ENCODE data around the gene SCD5. TPM values are rescaled to one million over a fixed set of nuclear protein-coding genes. Genes with fewer than 3 reads are reported as not detected.

SCD5 gene
- total and polyA plus RNA-seq, 2 donors (not counting 1 experiment from before 2014, with no cell fraction given), result 0.03 TPM; not detected in 1

- Histone ChIP-seq H3K27ac (ENCODE audit: low read length in 2 of 2) (no peak overlapping the region), H3K4me3 (ENCODE audit: control extremely low read depth in 1 of 5, extremely low read depth in 1 of 5, insufficient read depth in 1 of 5, low read depth in 2 of 5, low read length in 4 of 5) (no peak overlapping the region), H3K27me3 (replicated peaks in 1 of 4; ENCODE audit: control extremely low read depth in 1 of 4, control insufficient read depth in 3 of 4, insufficient read depth in 4 of 4, low read length in 3 of 4) (no peaks in the 10 kb centered on the region), H3K4me2 (replicated peaks; ENCODE audit: low read depth, low read length, poor library complexity, severe bottlenecking) (no peak overlapping the region), H3K79me2 (ENCODE audit: control insufficient read depth, insufficient read depth, low read length) (no peaks in the 10 kb centered on the region), H3K4me1 (ENCODE audit: control insufficient read depth in 2 of 2, insufficient read depth in 2 of 2, low read length in 2 of 2) (no peaks in the 10 kb centered on the region), H4K20me1 (ENCODE audit: control insufficient read depth, insufficient read depth, low read length, poor library complexity, severe bottlenecking) (no peaks in the 10 kb centered on the region), H3K36me3 (replicated peaks in 1 of 2; ENCODE audit: control extremely low read depth in 1 of 2, control insufficient read depth in 1 of 2, extremely low read depth in 1 of 2, insufficient read depth in 2 of 2, low read length in 1 of 2) (no peaks in the 10 kb centered on the region), H3K9me3 (ENCODE audit: control extremely low read depth in 1 of 3, control insufficient read depth in 2 of 3, insufficient read depth in 1 of 3, low read length in 2 of 3) (no peaks in the 10 kb centered on the region), H2AFZ (ENCODE audit: insufficient read depth, low read depth, low read length, poor library complexity, severe bottlenecking) (no peak overlapping the region), H3K9ac (ENCODE audit: low read length) (no peak overlapping the region)
- TF ChIP-seq EZH2 (IDR thresholded peaks at IDR 0.05; ENCODE audit: borderline replicate concordance, insufficient read depth, low read depth, low read length, poor library complexity, severe bottlenecking) (no peak), CTCF (IDR thresholded peaks at IDR 0.05) (no peak)
- CTCF ChIA-PET, result no interaction called here
- H3K9me3 Mint-ChIP-seq (ENCODE audit: insufficient read depth), result no peaks in the 10 kb centered on the region
- no peak overlapping the region for H3K4me3 Mint-ChIP-seq
- no peak overlapping the region for H3K27ac Mint-ChIP-seq
- H3K4me1 Mint-ChIP-seq, result no peaks in the 10 kb centered on the region
- H3K27me3 Mint-ChIP-seq, result no peaks in the 10 kb centered on the region
- DNase-seq (no peak), ATAC-seq (ENCODE audit: low read depth) (no peak)
- intact Hi-C loops (cut with micrococcal nuclease), result no loop called here
- POLR2A ChIA-PET, result no interaction called here
Observed at GRCh38 chr4:82650868-82651267, 147.7 kb downstream of the SCD5 start.

- H3K9me3 Mint-ChIP-seq (ENCODE audit: insufficient read depth), result no peaks in the 10 kb centered on the region
- H3K27me3 ChIP-seq (replicated peaks in 1 of 4; ENCODE audit: control extremely low read depth in 1 of 4, control insufficient read depth in 3 of 4, insufficient read depth in 4 of 4, low read length in 3 of 4), result no peaks in the 10 kb centered on the region
- no peak overlapping the region for H3K4me3 ChIP-seq (ENCODE audit: control extremely low read depth in 1 of 5, extremely low read depth in 1 of 5, insufficient read depth in 1 of 5, low read depth in 2 of 5, low read length in 4 of 5)
- WGBS (ENCODE audit: insufficient coverage), result no CpG with 5 or more reads among the region's 3 CpGs
- no peaks in the 10 kb centered on the region for H3K4me1 ChIP-seq (ENCODE audit: control insufficient read depth in 2 of 2, insufficient read depth in 2 of 2, low read length in 2 of 2)
- CTCF ChIA-PET, result no interaction called here
- H3K4me2 ChIP-seq (replicated peaks; ENCODE audit: low read depth, low read length, poor library complexity, severe bottlenecking), result no peak overlapping the region
- no peaks in the 10 kb centered on the region for H3K79me2 ChIP-seq (ENCODE audit: control insufficient read depth, insufficient read depth, low read length)
- H4K20me1 ChIP-seq (ENCODE audit: control insufficient read depth, insufficient read depth, low read length, poor library complexity, severe bottlenecking), result no peaks in the 10 kb centered on the region
- DNase-seq (no peak), ATAC-seq (ENCODE audit: low read depth) (no peak)
- intact Hi-C loops (cut with micrococcal nuclease), result no loop called here
- no peak overlapping the region for H3K9ac ChIP-seq (ENCODE audit: low read length)
- H3K27ac ChIP-seq (ENCODE audit: low read length in 2 of 2), result no peak overlapping the region
- no peaks in the 10 kb centered on the region for H3K36me3 ChIP-seq (replicated peaks in 1 of 2; ENCODE audit: control extremely low read depth in 1 of 2, control insufficient read depth in 1 of 2, extremely low read depth in 1 of 2, insufficient read depth in 2 of 2, low read length in 1 of 2)
- peaks cover 3% of the 10 kb centered on the region for H3K27me3 Mint-ChIP-seq
- H2AFZ ChIP-seq (ENCODE audit: insufficient read depth, low read depth, low read length, poor library complexity, severe bottlenecking), result no peak overlapping the region
- no peak overlapping the region for H3K27ac Mint-ChIP-seq
- POLR2A ChIA-PET, result no interaction called here
- TF ChIP-seq EZH2 (IDR thresholded peaks at IDR 0.05; ENCODE audit: borderline replicate concordance, insufficient read depth, low read depth, low read length, poor library complexity, severe bottlenecking), result no peak
- no peaks in the 10 kb centered on the region for H3K9me3 ChIP-seq (ENCODE audit: control extremely low read depth in 1 of 3, control insufficient read depth in 2 of 3, insufficient read depth in 1 of 3, low read length in 2 of 3)
- H3K4me3 Mint-ChIP-seq, result no peak overlapping the region
- H3K4me1 Mint-ChIP-seq, result no peaks in the 10 kb centered on the region
Observed at GRCh38 chr4:82648356-82648755, 150.2 kb downstream of the SCD5 start.

Data from B cell (primary cell).